ENCODE data around the gene ALG1L2.

DNA sequence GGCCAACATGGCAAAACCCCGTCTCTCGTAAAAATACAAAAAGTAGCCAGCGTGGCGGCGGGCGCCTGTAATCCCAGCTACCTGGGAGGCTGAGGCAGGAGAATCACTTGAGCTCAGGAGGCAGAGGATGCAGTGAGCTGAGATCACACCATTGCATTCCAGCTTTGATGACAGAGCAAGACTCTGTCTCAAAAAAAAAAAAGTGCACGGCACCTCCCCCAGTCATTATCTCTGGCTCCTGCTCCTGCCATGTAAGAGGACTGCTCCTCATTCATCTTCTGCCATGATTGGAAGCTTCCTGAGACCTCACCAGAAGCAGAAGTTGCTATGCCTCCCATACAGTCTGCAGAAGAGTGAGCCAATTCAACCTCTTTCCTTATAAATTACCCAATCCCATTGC is 4.0 kb upstream of the ALG1L2 start:
- TF ChIP-seq CTCF (IDR thresholded peaks at IDR 0.05): no peak
- no peak for TF ChIP-seq POLR2AphosphoS5 (IDR thresholded peaks at IDR 0.05)
- no peak for TF ChIP-seq EP300 (IDR thresholded peaks at IDR 0.05)

All from sigmoid colon (tissue), 4 donors.